DOHH2 (cell line): Measurements from ENCODE around the gene ELAVL1.
"Not testable (repeated sequence)": the region's sequence is repeated elsewhere in the genome, so short reads cannot be mapped to it uniquely, and the experiment has no call there.

Experiments
- CTCF ChIP-seq: fragments of 200-600 bp; sonication (generic); IDR thresholded peaks from one replicate; pipeline ENCODE4 v1.5.1; 2014; ENCODE audit warnings: antibody characterized with exemption, mild to moderate bottlenecking, low read depth, low read length; ENCODE audit not compliant: poor library complexity, severe bottlenecking
- EZH2phosphoT487 ChIP-seq: fragments of 200-600 bp; sonication (generic); IDR thresholded peaks from 2 replicates; pipeline ENCODE4 v1.6.1; 2017; ENCODE audit warnings: borderline replicate concordance, mild to moderate bottlenecking, antibody characterized with exemption, low read length, moderate library complexity, mixed read lengths

- TF ChIP-seq CTCF, EZH2phosphoT487: not testable (repeated sequence)
These were observed 28.1 kb upstream of the ELAVL1 start for GRCh38 chr19:8033287-8034177.
